PC-3 (cell line): Measurements from ENCODE around the gene RPTN.

Source experiments
- EZH2 ChIP-seq: fragments of 300-600 bp; sonication (generic); IDR thresholded peaks from one replicate; pipeline ENCODE4 v1.6.1; 2017; ENCODE audit warnings: antibody characterized with exemption, mild to moderate bottlenecking, low read length; ENCODE audit not compliant: unreplicated experiment
- EZH2phosphoT487 ChIP-seq: fragments of 300-600 bp; sonication (generic); IDR thresholded peaks from 2 replicates; pipeline ENCODE4 v1.6.1; 2018; ENCODE audit warnings: mild to moderate bottlenecking, antibody characterized with exemption, low read length, borderline replicate concordance
- TF ChIP-seq, protein P1 (sequence below): fragments of 300-600 bp; sonication (generic); conservative IDR thresholded peaks from 2 replicates; pipeline ENCODE4 v1.5.1; 2017; ENCODE audit warnings: antibody characterized with exemption, low read depth, mild to moderate bottlenecking, low read length

DNA sequence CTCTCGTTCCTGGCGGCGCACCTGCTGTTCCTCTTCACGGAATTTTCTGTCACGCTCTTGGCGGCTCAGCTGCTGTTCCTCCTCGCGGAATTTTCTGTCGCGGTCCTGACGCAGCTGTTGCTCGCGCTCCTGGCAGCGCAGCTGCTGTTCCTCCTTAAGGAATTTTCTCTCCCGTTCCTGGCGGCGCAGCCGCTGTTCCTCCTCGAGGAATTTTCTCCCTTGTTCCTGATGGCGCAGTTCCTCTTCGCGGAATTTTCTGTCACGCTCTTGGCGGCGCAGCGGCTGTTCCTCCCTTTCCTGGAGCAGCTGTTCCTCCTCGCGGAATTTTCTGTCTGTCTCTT, 50.2 kb downstream of the RPTN start:
- TF ChIP-seq, protein P1, sequence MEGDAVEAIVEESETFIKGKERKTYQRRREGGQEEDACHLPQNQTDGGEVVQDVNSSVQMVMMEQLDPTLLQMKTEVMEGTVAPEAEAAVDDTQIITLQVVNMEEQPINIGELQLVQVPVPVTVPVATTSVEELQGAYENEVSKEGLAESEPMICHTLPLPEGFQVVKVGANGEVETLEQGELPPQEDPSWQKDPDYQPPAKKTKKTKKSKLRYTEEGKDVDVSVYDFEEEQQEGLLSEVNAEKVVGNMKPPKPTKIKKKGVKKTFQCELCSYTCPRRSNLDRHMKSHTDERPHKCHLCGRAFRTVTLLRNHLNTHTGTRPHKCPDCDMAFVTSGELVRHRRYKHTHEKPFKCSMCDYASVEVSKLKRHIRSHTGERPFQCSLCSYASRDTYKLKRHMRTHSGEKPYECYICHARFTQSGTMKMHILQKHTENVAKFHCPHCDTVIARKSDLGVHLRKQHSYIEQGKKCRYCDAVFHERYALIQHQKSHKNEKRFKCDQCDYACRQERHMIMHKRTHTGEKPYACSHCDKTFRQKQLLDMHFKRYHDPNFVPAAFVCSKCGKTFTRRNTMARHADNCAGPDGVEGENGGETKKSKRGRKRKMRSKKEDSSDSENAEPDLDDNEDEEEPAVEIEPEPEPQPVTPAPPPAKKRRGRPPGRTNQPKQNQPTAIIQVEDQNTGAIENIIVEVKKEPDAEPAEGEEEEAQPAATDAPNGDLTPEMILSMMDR: no peak
- no peak for TF ChIP-seq EZH2
- peak; percentile 65 for TF ChIP-seq EZH2phosphoT487
